Measurements from ENCODE around the gene ORC5. TPM values are rescaled to one million over a fixed set of nuclear protein-coding genes. Genes with fewer than 3 reads are reported as not detected.

Gene ORC5
- total and polyA plus RNA-seq, 2 donors from 2014 or later, result 13.2 to 18.4 TPM

GRCh38 chr7:104207348-104207730 is 474 bp downstream of the ORC5 start:
- DNase-seq (peak in 2 of 5 donors; percentile 31 to 57), FAIRE-seq (no peak)
- peak overlapping the region in 1 of 2 donors; percentile 32 for H3K27ac ChIP-seq (ENCODE audit: low read depth in 2 of 2, low read length in 2 of 2)

GRCh38 chr7:104206841-104207240 is 972 bp downstream of the ORC5 start:
- Histone ChIP-seq H3K9ac (ENCODE audit: low read length in 3 of 3) (peak overlapping the region; percentile 69 to 93 (median 82)), H3K4me1 (ENCODE audit: control insufficient read depth in 2 of 3, insufficient read depth in 2 of 3, low read depth in 1 of 3, low read length in 3 of 3) (peaks cover 0 to 11% (median 8%) of the 10 kb centered on the region in 3 donors), H3K27ac (ENCODE audit: low read depth in 2 of 2, low read length in 2 of 2) (no peak overlapping the region), H3K4me3 (ENCODE audit: low read length in 3 of 3) (peak overlapping the region; percentile 73 to 94 (median 87)), H3K27me3 (ENCODE audit: control insufficient read depth, insufficient read depth, low read length) (no peaks in the 10 kb centered on the region), H3K36me3 (ENCODE audit: control insufficient read depth in 2 of 3, insufficient read depth in 3 of 3, low read length in 3 of 3) (peaks cover 0 to 13% (median 10%) of the 10 kb centered on the region in 3 donors), H3K9me3 (ENCODE audit: control insufficient read depth in 2 of 3, insufficient read depth in 1 of 3, low read length in 3 of 3) (no peaks in the 10 kb centered on the region)
- TF ChIP-seq CTCF (IDR thresholded peaks at IDR 0.05; ENCODE audit: borderline replicate concordance, extremely low read depth, insufficient read depth), result no peak
- FAIRE-seq (no peak), DNase-seq (peak in 2 of 5 donors; percentile 13 to 15)
- intact Hi-C loops (cut with DNase I), result no loop called here

More at GRCh38 chr7:104207348-104207730, 474 bp downstream of the ORC5 start:
- H3K9me3 ChIP-seq (ENCODE audit: control insufficient read depth in 2 of 3, insufficient read depth in 1 of 3, low read length in 3 of 3), result no peaks in the 10 kb centered on the region
- peaks cover 0 to 11% (median 8%) of the 10 kb centered on the region in 3 donors for H3K4me1 ChIP-seq (ENCODE audit: control insufficient read depth in 2 of 3, insufficient read depth in 2 of 3, low read depth in 1 of 3, low read length in 3 of 3)
- H3K9ac ChIP-seq (ENCODE audit: low read length in 3 of 3), result peak overlapping the region; percentile 69 to 93 (median 82)
- H3K27me3 ChIP-seq (ENCODE audit: control insufficient read depth, insufficient read depth, low read length), result no peaks in the 10 kb centered on the region
- peaks cover 0 to 13% (median 6%) of the 10 kb centered on the region in 3 donors for H3K36me3 ChIP-seq (ENCODE audit: control insufficient read depth in 2 of 3, insufficient read depth in 3 of 3, low read length in 3 of 3)
- intact Hi-C loops (cut with DNase I), result no loop called here
- TF ChIP-seq CTCF (IDR thresholded peaks at IDR 0.05; ENCODE audit: borderline replicate concordance, extremely low read depth, insufficient read depth), result no peak
- H3K4me3 ChIP-seq (ENCODE audit: low read length in 3 of 3), result peak overlapping the region; percentile 73 to 94 (median 87)

GRCh38 chr7:104198673-104199278 is 9.0 kb downstream of the ORC5 start:
- Histone ChIP-seq H3K9ac (ENCODE audit: low read length in 3 of 3) (no peak overlapping the region), H3K4me1 (ENCODE audit: control insufficient read depth in 2 of 3, insufficient read depth in 2 of 3, low read depth in 1 of 3, low read length in 3 of 3) (no peaks in the 10 kb centered on the region), H3K36me3 (ENCODE audit: control insufficient read depth in 2 of 3, insufficient read depth in 3 of 3, low read length in 3 of 3) (peaks cover 8 to 37% (median 23%) of the 10 kb centered on the region in 3 donors), H3K4me3 (ENCODE audit: low read length in 3 of 3) (no peak overlapping the region), H3K27me3 (ENCODE audit: control insufficient read depth, insufficient read depth, low read length) (no peaks in the 10 kb centered on the region), H3K9me3 (ENCODE audit: control insufficient read depth in 2 of 3, insufficient read depth in 1 of 3, low read length in 3 of 3) (no peaks in the 10 kb centered on the region), H3K27ac (ENCODE audit: low read depth in 2 of 2, low read length in 2 of 2) (no peak overlapping the region)
- TF ChIP-seq CTCF (IDR thresholded peaks at IDR 0.05; ENCODE audit: borderline replicate concordance, extremely low read depth, insufficient read depth), result no peak
- no peak for DNase-seq
- intact Hi-C loops (cut with DNase I), result no loop called here
- no peak for FAIRE-seq

Measured in kidney (tissue), 14 donors.